EL (cell line): ENCODE results near the gene MYO16.
"Not testable (repeated sequence)": the region's sequence is repeated elsewhere in the genome, so short reads cannot be mapped to it uniquely, and the experiment has no call there.

Experiments
- DNase-seq: peaks from one replicate; pipeline ENCODE4 v3.0.0-alpha.2; 2016

The MYO16 gene

GRCh38 chr13:109211616-109212015 lies 582.2 kb downstream of the MYO16 start:
- peak; percentile 90 for DNase-seq

- DNase-seq, result no peak
Observed at GRCh38 chr13:109212650-109213049, 583.2 kb downstream of the MYO16 start.

- no peak for DNase-seq
Observed at GRCh38 chr13:109213714-109214113, 584.3 kb downstream of the MYO16 start.

DNA sequence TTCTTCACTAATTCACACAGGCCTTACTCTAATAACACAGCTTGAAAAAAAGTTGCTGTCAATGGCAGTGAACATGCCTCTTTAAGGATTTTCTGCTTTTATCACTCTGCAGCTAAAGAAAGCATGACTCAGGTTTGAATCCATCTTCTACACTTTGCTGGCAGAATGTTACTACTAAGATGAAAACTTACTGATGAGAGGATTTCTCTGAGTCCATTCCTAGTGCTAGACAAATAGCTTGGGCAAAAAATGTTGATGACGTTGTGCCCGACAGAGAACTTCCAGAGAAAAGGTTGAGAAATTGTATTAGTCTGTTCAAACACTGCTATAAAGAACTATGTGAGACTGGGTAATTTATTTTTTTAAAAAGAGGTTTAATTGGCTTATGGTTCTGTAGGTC lies 585.0 kb downstream of the MYO16 start:
- no peak for DNase-seq

GRCh38 chr13:109215377-109215776 lies 586.0 kb downstream of the MYO16 start:
- no peak for DNase-seq

GRCh38 chr13:109217510-109217909 lies 588.1 kb downstream of the MYO16 start:
- DNase-seq, result not testable (repeated sequence)

GRCh38 chr13:109220631-109221030 lies 591.2 kb downstream of the MYO16 start:
- DNase-seq, result no peak

DNA sequence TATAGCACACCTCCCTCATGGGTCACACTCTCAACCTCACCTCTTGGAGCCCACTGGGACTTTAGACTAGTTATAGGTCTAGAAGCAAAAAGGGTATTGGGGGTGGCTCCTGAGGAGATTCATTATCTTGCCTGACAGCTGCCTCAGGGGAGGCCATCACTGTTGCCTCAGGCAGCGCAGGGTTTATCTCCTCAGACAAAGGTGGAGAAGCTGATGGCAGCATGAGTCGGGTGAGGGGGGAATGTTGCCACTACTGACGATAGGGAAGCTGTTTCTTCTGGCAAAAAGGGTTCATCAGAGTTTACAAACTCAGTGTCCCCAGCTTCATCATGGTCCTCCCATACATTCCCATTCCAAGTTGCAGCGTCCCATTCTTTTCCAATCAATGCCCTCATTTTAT lies 594.6 kb downstream of the MYO16 start:
- DNase-seq, result no peak

DNA sequence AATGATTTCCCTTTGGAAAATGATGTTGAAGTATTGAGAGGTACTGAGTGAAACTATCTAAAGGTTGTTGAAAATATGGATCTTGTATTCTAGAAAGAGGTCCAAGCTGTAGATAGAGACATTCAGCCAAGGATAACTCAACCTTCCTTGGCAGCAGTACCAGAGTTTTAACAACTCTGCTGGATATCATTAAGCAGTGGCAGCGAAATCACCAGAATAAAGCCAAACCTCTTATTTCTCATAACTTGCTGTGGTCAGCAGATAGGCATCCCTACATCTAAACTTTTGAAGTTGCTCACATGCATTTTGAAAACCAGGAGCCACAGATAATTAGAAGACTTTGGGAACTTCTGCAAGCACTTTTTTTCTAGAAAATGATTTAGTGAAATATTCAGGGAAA lies 597.2 kb downstream of the MYO16 start:
- DNase-seq, result no peak

- DNase-seq, result no peak
Observed at GRCh38 chr13:109227344-109227940, 598.0 kb downstream of the MYO16 start.

DNA sequence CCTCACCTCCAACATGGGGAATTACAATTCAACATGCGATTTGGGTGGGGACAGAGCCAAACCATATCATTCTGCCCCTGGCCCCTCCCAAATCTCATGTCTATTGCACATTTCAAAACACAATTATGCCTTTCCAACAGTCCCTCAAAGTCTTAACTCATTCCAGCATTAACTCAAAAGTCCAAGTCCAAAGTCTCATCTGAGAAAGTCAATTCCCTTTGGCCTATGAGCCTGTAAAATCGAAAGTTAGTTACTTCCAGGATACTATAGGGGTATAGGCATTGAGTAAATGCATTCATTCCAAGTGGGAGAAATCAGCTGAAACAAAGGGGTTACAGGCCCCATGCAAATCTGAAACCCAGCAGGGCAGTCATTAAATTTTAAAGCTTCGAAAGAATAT lies 598.8 kb downstream of the MYO16 start:
- no peak for DNase-seq

DNA sequence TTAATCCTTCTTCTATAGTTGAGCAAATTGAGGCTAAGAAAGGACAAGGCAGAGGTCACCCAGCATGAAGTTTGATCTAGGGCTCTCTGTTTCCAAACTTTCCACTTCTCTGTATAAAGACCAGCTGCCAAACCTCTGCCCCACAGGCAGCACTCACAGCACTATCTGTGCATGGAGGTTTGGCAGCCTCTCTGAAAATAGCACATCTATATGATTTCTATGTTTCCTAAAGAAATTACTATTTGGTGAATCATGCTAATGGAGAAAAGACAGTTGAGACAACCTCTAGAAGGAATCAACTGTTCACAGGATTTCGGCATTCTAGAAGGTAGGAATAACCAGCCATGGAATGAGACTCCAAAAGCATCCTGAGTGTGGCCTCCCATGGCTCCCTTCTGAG lies 602.5 kb downstream of the MYO16 start:
- no peak for DNase-seq

GRCh38 chr13:109233293-109233692 lies 603.9 kb downstream of the MYO16 start:
- no peak for DNase-seq

DNA sequence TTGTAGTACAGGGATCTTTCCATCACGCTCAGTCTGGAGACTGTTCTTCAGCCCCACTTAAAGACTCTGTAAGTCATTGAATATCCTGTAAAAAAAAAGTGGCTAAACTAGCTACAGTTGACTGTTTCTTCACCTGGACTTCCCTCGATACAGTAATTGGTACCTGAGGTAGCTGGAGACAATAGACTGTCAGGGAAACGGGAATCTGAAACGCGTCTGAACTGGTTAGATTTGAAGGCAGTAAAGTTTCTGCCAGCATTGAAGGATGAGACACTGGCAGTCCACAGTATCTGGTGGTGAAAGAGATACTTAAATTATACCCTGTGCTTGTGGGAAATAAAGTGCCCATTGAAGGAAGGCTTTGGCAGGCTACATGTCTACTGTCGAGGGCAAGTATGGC lies 606.5 kb downstream of the MYO16 start:
- no peak for DNase-seq

- DNase-seq, result no peak
Observed at GRCh38 chr13:109241160-109241559, 611.7 kb downstream of the MYO16 start.

DNA sequence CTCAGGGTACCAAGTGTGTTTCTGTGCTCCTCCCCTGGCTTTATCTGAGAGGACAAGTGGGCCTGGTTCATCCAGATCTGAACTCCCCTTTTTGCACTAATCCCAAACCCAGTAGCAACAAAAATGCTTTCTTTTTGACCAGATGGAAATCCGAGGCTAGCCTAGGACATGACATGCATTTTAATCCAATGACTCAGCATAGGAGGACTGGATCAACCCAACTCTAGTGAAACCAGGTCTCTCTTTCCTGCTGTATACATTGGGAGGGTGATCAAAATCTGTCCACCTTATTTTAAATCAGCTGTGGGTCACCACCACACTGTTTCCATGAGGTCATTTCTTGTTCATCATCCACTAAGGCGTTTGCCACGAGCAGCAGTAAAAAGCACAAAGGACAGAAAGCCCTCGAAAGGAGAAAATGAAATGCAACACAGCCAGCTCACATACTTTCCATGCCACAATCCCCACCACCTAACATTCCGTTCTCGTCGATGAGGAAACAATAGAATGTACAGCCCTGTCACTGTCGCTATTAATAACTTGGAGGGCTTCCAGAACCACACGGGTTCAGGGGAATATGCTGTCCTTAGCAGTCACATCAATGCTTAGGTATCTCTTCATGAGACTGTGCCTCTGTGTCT lies 614.0 kb downstream of the MYO16 start:
- peak; percentile 93 for DNase-seq

DNA sequence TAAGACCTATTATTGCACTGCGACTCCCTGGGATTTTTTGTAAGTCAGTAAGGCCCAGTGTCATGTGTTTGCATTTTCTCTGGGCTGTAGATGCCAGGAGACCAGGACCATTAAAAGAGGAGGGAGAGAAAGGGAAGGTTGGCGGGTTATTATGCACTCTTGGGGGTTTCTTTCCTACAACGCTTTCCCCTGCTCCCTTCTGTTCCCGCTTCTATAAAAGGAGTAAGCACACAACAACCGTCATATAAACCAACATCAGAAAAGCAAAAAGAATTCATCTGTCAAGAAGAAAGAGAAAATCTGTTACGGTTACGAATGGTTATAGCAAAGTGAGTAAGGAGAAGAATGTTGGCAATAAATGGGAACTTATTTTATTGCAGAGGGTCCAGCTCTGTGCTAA lies 615.2 kb downstream of the MYO16 start:
- no peak for DNase-seq

- DNase-seq, result no peak
Observed at GRCh38 chr13:109246001-109246400, 616.6 kb downstream of the MYO16 start.

DNA sequence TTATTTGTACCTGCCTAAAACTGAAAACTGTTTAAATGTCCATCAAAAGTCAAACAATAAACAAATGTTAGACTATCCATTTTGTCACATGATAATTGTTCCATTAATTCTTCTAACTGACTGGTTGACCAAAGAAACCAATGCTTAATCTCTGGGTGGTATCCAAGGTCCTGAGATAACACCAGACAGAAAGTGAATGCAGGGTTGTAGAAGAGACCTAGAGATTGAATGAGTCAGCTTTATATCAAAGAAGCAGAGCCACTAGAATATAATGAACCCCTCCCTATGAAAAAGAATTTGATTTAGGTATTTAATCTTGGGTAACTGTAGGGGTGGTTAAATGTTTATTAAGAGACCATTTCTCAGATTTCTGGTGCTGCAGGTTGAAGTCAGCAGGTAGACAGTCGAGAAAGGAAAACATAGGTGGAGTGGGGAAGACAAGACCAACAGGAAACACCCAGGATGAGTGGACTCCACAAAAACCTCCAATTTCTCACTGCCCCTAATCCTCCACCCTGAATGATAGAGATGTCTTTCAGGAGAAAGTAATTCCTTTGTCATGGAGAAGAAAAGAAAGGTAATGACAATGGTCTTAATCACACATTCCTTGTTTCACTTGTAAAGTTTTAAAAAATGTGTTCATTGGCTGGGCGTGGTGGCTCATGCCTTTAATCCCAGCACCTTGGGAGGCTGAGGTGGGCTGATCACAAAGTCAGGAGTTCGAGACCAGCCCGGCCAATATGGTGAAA lies 620.5 kb downstream of the MYO16 start:
- no peak for DNase-seq

GRCh38 chr13:109251956-109252355 lies 622.5 kb downstream of the MYO16 start:
- peak; percentile 24 for DNase-seq

DNA sequence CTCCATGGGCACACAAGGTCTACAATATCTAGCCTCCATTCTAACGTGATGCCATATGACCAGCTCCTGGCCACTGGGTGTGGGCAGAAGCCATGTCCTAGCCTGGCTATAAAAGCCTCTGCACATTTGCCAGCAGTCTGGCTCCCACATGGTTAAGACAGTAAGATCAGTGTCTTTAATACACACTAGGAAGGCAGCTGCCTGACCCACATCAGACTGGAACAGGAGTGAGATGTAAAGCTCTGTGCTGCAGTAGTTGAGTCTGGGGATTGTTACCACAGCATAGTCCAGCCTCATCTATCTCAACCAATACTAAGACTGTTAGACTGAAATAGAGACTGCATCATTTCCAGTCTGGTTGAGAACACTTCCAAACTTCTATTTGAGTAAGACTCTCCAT lies 623.9 kb downstream of the MYO16 start:
- DNase-seq, result no peak

- no peak for DNase-seq
Observed at GRCh38 chr13:109254274-109254673, 624.9 kb downstream of the MYO16 start.

- DNase-seq, result no peak
Observed at GRCh38 chr13:109255141-109255856, 625.9 kb downstream of the MYO16 start.
